HepG2 (cell line): ENCODE data around the gene QRICH2. TPM values are rescaled to one million over a fixed set of nuclear protein-coding genes. Genes with fewer than 3 reads are reported as not detected.

Experiments used
- ATF7-NPFF ChIP-seq: sonication (generic); formaldehyde crosslinking; IDR thresholded peaks from 2 replicates; pipeline ENCODE4 v1.8.1; 2023; ENCODE audit warnings: mild to moderate bottlenecking, low read depth, missing genetic modification reagents, moderate library complexity
- BCL6 ChIP-seq: IDR thresholded peaks from 2 replicates; pipeline ENCODE4 v1.6.1; 2016; ENCODE audit warnings: missing genetic modification reagents, missing compliant biosample characterization
- GPN1 ChIP-seq: sonication (generic); formaldehyde crosslinking; IDR thresholded peaks from 2 replicates; pipeline ENCODE4 v1.5.1; 2020; ENCODE audit warnings: missing genetic modification reagents, borderline replicate concordance
- HCFC1 ChIP-seq: fragments of 150-350 bp; IDR thresholded peaks from 2 replicates; pipeline ENCODE4 v1.6.1; 2014; ENCODE audit warnings: low read depth, low read length
- LCORL ChIP-seq, 2 experiments: fragments of 450-650 bp in 1 of 2; sonication (generic) in 1 of 2; formaldehyde crosslinking in 1 of 2; IDR thresholded peaks; 2 replicates each; pipeline versions ENCODE4 v1.5.0 to v1.6.1; 2017 to 2020; ENCODE audit warnings: antibody characterized with exemption in 1 of 2, missing genetic modification reagents in 1 of 2
- NKX3-1 ChIP-seq: sonication (generic); formaldehyde crosslinking; IDR thresholded peaks from 2 replicates; pipeline ENCODE4 v1.5.0; 2020; ENCODE audit warnings: missing genetic modification reagents
- PHF20 ChIP-seq: sonication (generic); formaldehyde crosslinking; IDR thresholded peaks from 2 replicates; pipeline ENCODE4 v1.5.0; 2020; ENCODE audit warnings: mild to moderate bottlenecking, missing genetic modification reagents
- TEAD2 ChIP-seq: sonication (generic); formaldehyde crosslinking; IDR thresholded peaks from 2 replicates; pipeline ENCODE4 v1.9.0; 2021; ENCODE audit warnings: missing genetic modification reagents
- ZNF432 ChIP-seq: sonication (generic); formaldehyde crosslinking; IDR thresholded peaks from 2 replicates; pipeline ENCODE4 v1.5.0; 2020; ENCODE audit warnings: missing genetic modification reagents, mild to moderate bottlenecking, borderline replicate concordance
- ZNF550 ChIP-seq: sonication (generic); formaldehyde crosslinking; IDR thresholded peaks from 2 replicates; pipeline ENCODE4 v1.4.0; 2020; ENCODE audit warnings: mild to moderate bottlenecking, missing genetic modification reagents, borderline replicate concordance
- ZNF772 ChIP-seq: sonication (generic); formaldehyde crosslinking; IDR thresholded peaks from 2 replicates; pipeline ENCODE4 v1.5.0; 2020; ENCODE audit warnings: mild to moderate bottlenecking, missing genetic modification reagents
- ZSCAN21 ChIP-seq: sonication (generic); formaldehyde crosslinking; IDR thresholded peaks from 2 replicates; pipeline ENCODE4 v1.8.0; 2022; ENCODE audit warnings: mild to moderate bottlenecking, missing genetic modification reagents, moderate library complexity, borderline replicate concordance
- polyA plus RNA-seq, 8 experiments: library from polyadenylated mRNA; depleted of rRNA in 3 of 8; stranded (reverse) in 7 of 8; unstranded in 1 of 8; fragments of >200 nt; fragmentation: Illumina TruSeq in 4 of 8; extraction: Trizol in 4 of 8; gene quantifications; 2 replicates each; pipeline versions ENCODE4 v1.2.1 to v1.2.3, GENCODE V29; 2011 to 2016; ENCODE audit warnings: low read depth in 4 of 8, missing spikeins in 1 of 8, mixed read lengths in 1 of 8; ENCODE audit not compliant: insufficient read depth in 1 of 8
- total RNA-seq, 5 experiments: library from RNA; depleted of rRNA; stranded (reverse); fragments of >200 nt; fragmentation: Illumina TruSeq; extraction: Trizol; gene quantifications; 2 replicates each; pipeline ENCODE4 v1.2.3, GENCODE V29; 2016; ENCODE audit warnings: low read depth in 1 of 5
- TF ChIP-seq, protein P1 (sequence below): sonication (generic); formaldehyde crosslinking; IDR thresholded peaks from 2 replicates; pipeline ENCODE4 v1.8.0; 2023; ENCODE audit warnings: mild to moderate bottlenecking, missing genetic modification reagents
- TF ChIP-seq, protein P2 (sequence below): sonication (generic); formaldehyde crosslinking; conservative IDR thresholded peaks from 2 replicates; pipeline ENCODE4 v1.4.0; 2020; ENCODE audit warnings: mild to moderate bottlenecking, missing genetic modification reagents, moderate library complexity
- TF ChIP-seq, protein P3 (sequence below): sonication (generic); formaldehyde crosslinking; IDR thresholded peaks from 2 replicates; pipeline ENCODE4 v1.9.0; 2021; ENCODE audit warnings: missing genetic modification reagents, mild to moderate bottlenecking, borderline replicate concordance
- TF ChIP-seq, protein P4 (sequence below): sonication (generic); formaldehyde crosslinking; IDR thresholded peaks from 2 replicates; pipeline ENCODE4 v1.9.0; 2021; ENCODE audit warnings: mild to moderate bottlenecking, missing genetic modification reagents

Gene QRICH2
- total and polyA plus RNA-seq, 2 of the 13 experiments (the other 11 are each of a cell fraction or from before 2014, with no cell fraction given): 3.7 to 5.7 TPM

DNA sequence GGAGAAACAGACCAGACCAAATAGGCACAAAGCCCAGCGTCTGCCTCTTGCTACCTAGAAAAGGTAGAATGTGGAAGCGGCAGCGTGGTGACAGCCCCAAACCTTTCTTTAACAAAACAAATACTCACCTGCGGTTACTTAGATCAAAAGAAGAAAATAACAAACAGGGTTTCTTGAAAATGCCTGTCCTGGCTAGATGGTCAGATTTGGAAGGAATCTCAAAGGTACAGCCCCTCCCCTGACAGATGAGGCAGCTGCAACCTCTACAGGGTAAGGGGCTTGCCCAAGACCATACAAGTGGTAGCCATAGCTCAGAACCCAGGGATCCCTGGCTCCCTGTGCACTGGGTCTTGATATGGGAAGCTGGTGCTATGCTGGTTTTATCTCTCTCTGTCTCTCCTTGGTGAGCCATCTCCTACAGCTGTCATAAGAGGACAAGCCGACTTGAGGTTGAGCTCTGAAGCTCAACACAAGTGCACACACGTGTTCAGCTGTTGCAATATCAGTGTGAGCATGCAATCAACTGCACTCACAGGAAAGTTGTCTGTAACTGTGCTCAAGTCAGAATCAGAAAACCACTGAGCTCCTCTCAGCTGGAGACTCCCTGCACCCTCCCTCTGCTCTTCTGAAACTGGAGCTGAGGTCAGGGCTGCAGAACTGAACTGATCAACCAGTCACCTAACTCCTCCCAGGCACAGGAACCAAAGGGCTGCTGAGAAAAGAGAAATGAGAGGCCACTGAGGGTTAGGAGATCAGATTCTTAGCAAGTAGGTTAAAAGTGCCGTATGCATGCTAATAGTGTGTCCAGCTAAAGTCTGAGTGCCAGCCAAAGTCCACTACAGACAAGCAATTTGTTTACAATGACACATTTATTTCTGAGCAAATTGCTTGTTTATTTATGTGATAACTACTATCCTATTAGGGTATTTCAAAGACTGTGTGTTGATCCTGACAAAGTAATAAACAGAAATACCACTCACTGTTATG, 61.7 kb downstream of the QRICH2 start (continued):
- TF ChIP-seq, protein P1, sequence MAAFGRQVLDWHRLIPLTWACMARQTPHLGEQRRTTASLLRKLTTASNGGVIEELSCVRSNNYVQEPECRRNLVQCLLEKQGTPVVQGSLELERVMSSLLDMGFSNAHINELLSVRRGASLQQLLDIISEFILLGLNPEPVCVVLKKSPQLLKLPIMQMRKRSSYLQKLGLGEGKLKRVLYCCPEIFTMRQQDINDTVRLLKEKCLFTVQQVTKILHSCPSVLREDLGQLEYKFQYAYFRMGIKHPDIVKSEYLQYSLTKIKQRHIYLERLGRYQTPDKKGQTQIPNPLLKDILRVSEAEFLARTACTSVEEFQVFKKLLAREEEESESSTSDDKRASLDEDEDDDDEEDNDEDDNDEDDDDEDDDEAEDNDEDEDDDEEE (CRISPR knock-in tag): no peak
- TF ChIP-seq ZNF432 (CRISPR knock-in tag) (no peak), TEAD2 (CRISPR knock-in tag) (no peak), HCFC1 (no peak), ZNF550 (CRISPR knock-in tag) (no peak), GPN1 (no peak), ATF7-NPFF (CRISPR knock-in tag) (no peak), BCL6 (CRISPR knock-in tag) (no peak; the same call in 1 of the 2 replicates), ZNF772 (CRISPR knock-in tag) (no peak), PHF20 (CRISPR knock-in tag) (no peak), LCORL (IDR thresholded peaks at IDR 0.05) (no peak), LCORL (CRISPR knock-in tag; IDR thresholded peaks at IDR 0.05) (no peak), NKX3-1 (CRISPR knock-in tag) (no peak), ZSCAN21 (CRISPR knock-in tag) (no peak)
- TF ChIP-seq, protein P2, sequence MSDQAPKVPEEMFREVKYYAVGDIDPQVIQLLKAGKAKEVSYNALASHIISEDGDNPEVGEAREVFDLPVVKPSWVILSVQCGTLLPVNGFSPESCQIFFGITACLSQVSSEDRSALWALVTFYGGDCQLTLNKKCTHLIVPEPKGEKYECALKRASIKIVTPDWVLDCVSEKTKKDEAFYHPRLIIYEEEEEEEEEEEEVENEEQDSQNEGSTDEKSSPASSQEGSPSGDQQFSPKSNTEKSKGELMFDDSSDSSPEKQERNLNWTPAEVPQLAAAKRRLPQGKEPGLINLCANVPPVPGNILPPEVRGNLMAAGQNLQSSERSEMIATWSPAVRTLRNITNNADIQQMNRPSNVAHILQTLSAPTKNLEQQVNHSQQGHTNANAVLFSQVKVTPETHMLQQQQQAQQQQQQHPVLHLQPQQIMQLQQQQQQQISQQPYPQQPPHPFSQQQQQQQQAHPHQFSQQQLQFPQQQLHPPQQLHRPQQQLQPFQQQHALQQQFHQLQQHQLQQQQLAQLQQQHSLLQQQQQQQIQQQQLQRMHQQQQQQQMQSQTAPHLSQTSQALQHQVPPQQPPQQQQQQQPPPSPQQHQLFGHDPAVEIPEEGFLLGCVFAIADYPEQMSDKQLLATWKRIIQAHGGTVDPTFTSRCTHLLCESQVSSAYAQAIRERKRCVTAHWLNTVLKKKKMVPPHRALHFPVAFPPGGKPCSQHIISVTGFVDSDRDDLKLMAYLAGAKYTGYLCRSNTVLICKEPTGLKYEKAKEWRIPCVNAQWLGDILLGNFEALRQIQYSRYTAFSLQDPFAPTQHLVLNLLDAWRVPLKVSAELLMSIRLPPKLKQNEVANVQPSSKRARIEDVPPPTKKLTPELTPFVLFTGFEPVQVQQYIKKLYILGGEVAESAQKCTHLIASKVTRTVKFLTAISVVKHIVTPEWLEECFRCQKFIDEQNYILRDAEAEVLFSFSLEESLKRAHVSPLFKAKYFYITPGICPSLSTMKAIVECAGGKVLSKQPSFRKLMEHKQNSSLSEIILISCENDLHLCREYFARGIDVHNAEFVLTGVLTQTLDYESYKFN (CRISPR knock-in tag): peak; percentile 85
- TF ChIP-seq, protein P3, sequence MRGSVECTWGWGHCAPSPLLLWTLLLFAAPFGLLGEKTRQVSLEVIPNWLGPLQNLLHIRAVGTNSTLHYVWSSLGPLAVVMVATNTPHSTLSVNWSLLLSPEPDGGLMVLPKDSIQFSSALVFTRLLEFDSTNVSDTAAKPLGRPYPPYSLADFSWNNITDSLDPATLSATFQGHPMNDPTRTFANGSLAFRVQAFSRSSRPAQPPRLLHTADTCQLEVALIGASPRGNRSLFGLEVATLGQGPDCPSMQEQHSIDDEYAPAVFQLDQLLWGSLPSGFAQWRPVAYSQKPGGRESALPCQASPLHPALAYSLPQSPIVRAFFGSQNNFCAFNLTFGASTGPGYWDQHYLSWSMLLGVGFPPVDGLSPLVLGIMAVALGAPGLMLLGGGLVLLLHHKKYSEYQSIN (CRISPR knock-in tag): no peak
- TF ChIP-seq, protein P4, sequence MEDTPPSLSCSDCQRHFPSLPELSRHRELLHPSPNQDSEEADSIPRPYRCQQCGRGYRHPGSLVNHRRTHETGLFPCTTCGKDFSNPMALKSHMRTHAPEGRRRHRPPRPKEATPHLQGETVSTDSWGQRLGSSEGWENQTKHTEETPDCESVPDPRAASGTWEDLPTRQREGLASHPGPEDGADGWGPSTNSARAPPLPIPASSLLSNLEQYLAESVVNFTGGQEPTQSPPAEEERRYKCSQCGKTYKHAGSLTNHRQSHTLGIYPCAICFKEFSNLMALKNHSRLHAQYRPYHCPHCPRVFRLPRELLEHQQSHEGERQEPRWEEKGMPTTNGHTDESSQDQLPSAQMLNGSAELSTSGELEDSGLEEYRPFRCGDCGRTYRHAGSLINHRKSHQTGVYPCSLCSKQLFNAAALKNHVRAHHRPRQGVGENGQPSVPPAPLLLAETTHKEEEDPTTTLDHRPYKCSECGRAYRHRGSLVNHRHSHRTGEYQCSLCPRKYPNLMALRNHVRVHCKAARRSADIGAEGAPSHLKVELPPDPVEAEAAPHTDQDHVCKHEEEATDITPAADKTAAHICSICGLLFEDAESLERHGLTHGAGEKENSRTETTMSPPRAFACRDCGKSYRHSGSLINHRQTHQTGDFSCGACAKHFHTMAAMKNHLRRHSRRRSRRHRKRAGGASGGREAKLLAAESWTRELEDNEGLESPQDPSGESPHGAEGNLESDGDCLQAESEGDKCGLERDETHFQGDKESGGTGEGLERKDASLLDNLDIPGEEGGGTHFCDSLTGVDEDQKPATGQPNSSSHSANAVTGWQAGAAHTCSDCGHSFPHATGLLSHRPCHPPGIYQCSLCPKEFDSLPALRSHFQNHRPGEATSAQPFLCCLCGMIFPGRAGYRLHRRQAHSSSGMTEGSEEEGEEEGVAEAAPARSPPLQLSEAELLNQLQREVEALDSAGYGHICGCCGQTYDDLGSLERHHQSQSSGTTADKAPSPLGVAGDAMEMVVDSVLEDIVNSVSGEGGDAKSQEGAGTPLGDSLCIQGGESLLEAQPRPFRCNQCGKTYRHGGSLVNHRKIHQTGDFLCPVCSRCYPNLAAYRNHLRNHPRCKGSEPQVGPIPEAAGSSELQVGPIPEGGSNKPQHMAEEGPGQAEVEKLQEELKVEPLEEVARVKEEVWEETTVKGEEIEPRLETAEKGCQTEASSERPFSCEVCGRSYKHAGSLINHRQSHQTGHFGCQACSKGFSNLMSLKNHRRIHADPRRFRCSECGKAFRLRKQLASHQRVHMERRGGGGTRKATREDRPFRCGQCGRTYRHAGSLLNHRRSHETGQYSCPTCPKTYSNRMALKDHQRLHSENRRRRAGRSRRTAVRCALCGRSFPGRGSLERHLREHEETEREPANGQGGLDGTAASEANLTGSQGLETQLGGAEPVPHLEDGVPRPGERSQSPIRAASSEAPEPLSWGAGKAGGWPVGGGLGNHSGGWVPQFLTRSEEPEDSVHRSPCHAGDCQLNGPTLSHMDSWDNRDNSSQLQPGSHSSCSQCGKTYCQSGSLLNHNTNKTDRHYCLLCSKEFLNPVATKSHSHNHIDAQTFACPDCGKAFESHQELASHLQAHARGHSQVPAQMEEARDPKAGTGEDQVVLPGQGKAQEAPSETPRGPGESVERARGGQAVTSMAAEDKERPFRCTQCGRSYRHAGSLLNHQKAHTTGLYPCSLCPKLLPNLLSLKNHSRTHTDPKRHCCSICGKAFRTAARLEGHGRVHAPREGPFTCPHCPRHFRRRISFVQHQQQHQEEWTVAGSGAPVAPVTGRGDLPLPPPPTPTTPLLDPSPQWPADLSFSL (CRISPR knock-in tag): no peak
